PC-3 (cell line): ENCODE results near the gene QPCT.

Experiments
- EZH2phosphoT487 ChIP-seq: fragments of 300-600 bp; sonication (generic); IDR thresholded peaks from 2 replicates; pipeline ENCODE4 v1.6.1; 2018; ENCODE audit warnings: mild to moderate bottlenecking, antibody characterized with exemption, low read length, borderline replicate concordance
- TF ChIP-seq, protein P1 (sequence below): fragments of 300-600 bp; sonication (generic); conservative IDR thresholded peaks from 2 replicates; pipeline ENCODE4 v1.5.1; 2017; ENCODE audit warnings: antibody characterized with exemption, low read depth, mild to moderate bottlenecking, low read length

- TF ChIP-seq, protein P1, sequence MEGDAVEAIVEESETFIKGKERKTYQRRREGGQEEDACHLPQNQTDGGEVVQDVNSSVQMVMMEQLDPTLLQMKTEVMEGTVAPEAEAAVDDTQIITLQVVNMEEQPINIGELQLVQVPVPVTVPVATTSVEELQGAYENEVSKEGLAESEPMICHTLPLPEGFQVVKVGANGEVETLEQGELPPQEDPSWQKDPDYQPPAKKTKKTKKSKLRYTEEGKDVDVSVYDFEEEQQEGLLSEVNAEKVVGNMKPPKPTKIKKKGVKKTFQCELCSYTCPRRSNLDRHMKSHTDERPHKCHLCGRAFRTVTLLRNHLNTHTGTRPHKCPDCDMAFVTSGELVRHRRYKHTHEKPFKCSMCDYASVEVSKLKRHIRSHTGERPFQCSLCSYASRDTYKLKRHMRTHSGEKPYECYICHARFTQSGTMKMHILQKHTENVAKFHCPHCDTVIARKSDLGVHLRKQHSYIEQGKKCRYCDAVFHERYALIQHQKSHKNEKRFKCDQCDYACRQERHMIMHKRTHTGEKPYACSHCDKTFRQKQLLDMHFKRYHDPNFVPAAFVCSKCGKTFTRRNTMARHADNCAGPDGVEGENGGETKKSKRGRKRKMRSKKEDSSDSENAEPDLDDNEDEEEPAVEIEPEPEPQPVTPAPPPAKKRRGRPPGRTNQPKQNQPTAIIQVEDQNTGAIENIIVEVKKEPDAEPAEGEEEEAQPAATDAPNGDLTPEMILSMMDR = no peak
- no peak for TF ChIP-seq EZH2phosphoT487
Measured at GRCh38 chr2:37388074-37388473, 43.6 kb downstream of the QPCT start.
